ENCODE measurements around the gene PPP1CC.

Gene PPP1CC

DNA sequence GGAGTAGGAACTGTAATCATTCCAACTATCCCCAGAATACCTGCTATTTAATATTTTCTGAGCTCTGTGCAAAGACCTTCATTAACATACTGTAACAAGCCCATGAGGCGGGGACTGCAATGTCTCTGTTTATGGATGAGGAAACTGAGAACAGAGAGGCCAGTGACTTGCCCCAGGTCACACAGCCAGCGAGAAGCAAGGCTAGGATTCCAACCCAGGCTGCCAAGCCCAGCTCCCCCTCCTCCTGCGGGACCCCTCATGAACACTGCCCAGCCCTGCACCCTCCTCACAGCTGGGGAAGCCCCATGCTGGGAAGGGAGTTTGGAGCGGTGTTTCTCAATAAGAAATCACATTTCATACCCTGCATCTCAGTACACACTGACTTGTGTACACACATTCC lies 64.7 kb downstream of the PPP1CC start:
- H3K4me3 ChIP-seq (ENCODE audit: low read depth in 1 of 2, low read length in 2 of 2), result no peak overlapping the region
- no peak overlapping the region for H3K27ac ChIP-seq (ENCODE audit: low read depth, low read length)
- H3K9me3 ChIP-seq (ENCODE audit: control insufficient read depth in 1 of 2, low read length in 2 of 2), result no peaks in the 10 kb centered on the region
- H3K4me1 ChIP-seq (ENCODE audit: control insufficient read depth in 1 of 2, insufficient read depth in 2 of 2, low read length in 2 of 2), result peaks cover 0 to 12% of the 10 kb centered on the region in 2 donors
- H3K36me3 ChIP-seq (ENCODE audit: control insufficient read depth in 1 of 2, insufficient read depth in 2 of 2, low read length in 2 of 2), result no peaks in the 10 kb centered on the region
- no peak overlapping the region for H3K9ac ChIP-seq (ENCODE audit: low read depth in 1 of 2, low read length in 2 of 2)
- no peaks in the 10 kb centered on the region for H3K27me3 ChIP-seq (ENCODE audit: control insufficient read depth in 1 of 2, insufficient read depth in 2 of 2, low read length in 2 of 2)

DNA sequence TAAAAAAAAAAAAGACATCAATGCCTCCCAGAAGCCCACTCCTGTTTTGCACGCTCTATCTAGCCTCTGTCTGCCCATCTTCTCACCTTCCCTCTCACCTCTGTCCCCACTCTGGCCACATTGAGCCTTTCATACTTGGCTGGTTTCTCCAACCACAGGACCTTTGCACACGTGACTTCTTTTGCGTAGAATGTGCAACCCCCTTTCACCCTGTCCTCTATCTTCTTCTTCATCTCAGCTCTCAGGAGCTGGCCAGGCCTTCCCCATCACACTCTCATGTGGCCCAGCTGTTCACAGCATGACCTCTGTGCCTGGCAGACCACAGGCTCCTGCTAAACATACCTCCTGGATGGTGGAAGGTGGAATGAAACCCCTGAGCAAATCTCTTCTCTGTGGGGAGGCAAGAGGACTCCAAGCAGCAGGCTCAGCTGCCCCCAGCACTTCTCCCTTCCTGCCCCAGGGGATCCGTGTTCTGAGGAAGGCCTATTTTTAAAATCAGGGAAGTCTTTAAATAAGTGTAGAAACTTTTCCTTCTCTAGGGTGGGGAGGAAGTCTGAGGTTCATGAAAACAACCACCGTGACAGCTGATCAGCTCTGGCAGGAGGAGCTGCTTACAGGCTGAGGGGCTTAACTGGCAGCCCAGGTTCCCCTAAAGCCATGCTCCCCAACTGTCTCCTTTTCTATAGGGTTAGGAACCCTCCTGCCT lies 65.3 kb downstream of the PPP1CC start:
- Histone ChIP-seq H3K27ac (ENCODE audit: low read depth, low read length) (no peak overlapping the region), H3K36me3 (ENCODE audit: control insufficient read depth in 1 of 2, insufficient read depth in 2 of 2, low read length in 2 of 2) (no peaks in the 10 kb centered on the region), H3K9ac (ENCODE audit: low read depth in 1 of 2, low read length in 2 of 2) (no peak overlapping the region), H3K27me3 (ENCODE audit: control insufficient read depth in 1 of 2, insufficient read depth in 2 of 2, low read length in 2 of 2) (no peaks in the 10 kb centered on the region), H3K4me1 (ENCODE audit: control insufficient read depth in 1 of 2, insufficient read depth in 2 of 2, low read length in 2 of 2) (peaks cover 0 to 12% of the 10 kb centered on the region in 2 donors), H3K4me3 (ENCODE audit: low read depth in 1 of 2, low read length in 2 of 2) (no peak overlapping the region), H3K9me3 (ENCODE audit: control insufficient read depth in 1 of 2, low read length in 2 of 2) (no peaks in the 10 kb centered on the region)

DNA sequence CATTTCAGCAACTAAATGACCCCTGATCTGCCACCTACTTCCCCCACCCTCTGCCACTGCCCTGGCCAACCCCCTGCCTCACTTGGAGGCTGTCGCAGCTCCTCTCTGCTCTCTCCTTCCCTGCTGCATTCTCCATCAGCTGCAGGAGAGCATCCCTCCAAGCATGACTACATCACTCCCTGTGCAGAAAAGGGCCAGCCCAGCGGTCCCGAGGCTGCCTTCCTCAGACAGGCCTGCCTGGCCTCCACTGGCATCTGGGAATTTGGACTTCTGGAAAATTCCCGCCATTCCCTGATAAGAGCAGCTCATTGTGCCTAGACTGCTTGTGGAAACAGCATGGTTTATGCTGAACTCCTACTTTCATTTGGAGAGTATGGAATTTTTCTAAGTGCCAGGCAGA lies 66.5 kb downstream of the PPP1CC start:
- Histone ChIP-seq H3K27ac (ENCODE audit: low read depth, low read length) (no peak overlapping the region), H3K36me3 (ENCODE audit: control insufficient read depth in 1 of 2, insufficient read depth in 2 of 2, low read length in 2 of 2) (no peaks in the 10 kb centered on the region)

DNA sequence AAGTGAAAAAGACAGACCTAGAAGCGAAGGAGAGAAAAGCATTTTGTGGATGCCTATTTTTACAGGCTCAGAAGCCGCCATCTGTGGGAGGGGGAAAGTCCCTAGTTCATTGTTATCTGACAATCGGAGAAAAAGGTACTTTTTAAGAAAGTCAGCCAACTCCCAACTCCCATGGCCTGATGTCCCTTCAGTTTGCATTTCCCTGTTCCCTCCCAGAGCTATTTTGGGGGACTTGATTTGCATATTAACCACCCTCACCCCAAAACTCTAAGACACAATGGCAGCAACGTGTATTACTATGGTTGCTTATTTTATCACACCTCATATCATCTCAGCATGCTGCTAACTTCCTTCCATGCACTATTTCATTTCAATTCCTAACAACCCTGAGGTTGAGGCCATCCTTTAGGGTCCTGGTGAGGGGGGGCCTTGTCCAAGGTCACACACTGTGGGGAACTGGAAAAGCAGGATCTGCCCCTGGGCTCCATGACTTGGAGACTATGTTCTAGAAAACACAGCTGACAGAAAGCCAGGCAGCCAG lies 72.5 kb downstream of the PPP1CC start:
- H3K36me3 ChIP-seq (ENCODE audit: control insufficient read depth in 1 of 2, insufficient read depth in 2 of 2, low read length in 2 of 2), result no peaks in the 10 kb centered on the region
- no peaks in the 10 kb centered on the region for H3K27me3 ChIP-seq (ENCODE audit: control insufficient read depth in 1 of 2, insufficient read depth in 2 of 2, low read length in 2 of 2)
- no peaks in the 10 kb centered on the region for H3K9me3 ChIP-seq (ENCODE audit: control insufficient read depth in 1 of 2, low read length in 2 of 2)
- no peaks in the 10 kb centered on the region for H3K4me1 ChIP-seq (ENCODE audit: control insufficient read depth in 1 of 2, insufficient read depth in 2 of 2, low read length in 2 of 2)
- H3K4me3 ChIP-seq (ENCODE audit: low read depth in 1 of 2, low read length in 2 of 2), result no peak overlapping the region
- H3K9ac ChIP-seq (ENCODE audit: low read depth in 1 of 2, low read length in 2 of 2), result no peak overlapping the region
- no peak overlapping the region for H3K27ac ChIP-seq (ENCODE audit: low read depth, low read length)

More for the DNA sequence above, 66.5 kb downstream of the PPP1CC start:
- no peak overlapping the region for H3K9ac ChIP-seq (ENCODE audit: low read depth in 1 of 2, low read length in 2 of 2)
- H3K27me3 ChIP-seq (ENCODE audit: control insufficient read depth in 1 of 2, insufficient read depth in 2 of 2, low read length in 2 of 2), result no peaks in the 10 kb centered on the region
- no peak overlapping the region for H3K4me3 ChIP-seq (ENCODE audit: low read depth in 1 of 2, low read length in 2 of 2)
- H3K4me1 ChIP-seq (ENCODE audit: control insufficient read depth in 1 of 2, insufficient read depth in 2 of 2, low read length in 2 of 2), result peaks cover 0 to 12% of the 10 kb centered on the region in 2 donors
- no peaks in the 10 kb centered on the region for H3K9me3 ChIP-seq (ENCODE audit: control insufficient read depth in 1 of 2, low read length in 2 of 2)
